GM18507 (cell line): ENCODE results near the gene UHRF1.
A peak's percentile ranks its signal among the peaks of the same experiment; 100 is the strongest.
"Not testable (repeated sequence)": the region's sequence is repeated elsewhere in the genome, so short reads cannot be mapped to it uniquely, and the experiment has no call there.

Source experiments
- DNase-seq: peaks from one replicate; pipeline ENCODE4 v3.0.0; 2011; ENCODE audit warnings: low read depth; ENCODE audit not compliant: insufficient read length; ENCODE audit errors: extremely low spot score
- FAIRE-seq: peaks from 2 replicates; lab custom pipeline; 2011; peaks lifted over from hg19 to GRCh38; lab: Jason Lieb, UNC

The UHRF1 gene

DNA sequence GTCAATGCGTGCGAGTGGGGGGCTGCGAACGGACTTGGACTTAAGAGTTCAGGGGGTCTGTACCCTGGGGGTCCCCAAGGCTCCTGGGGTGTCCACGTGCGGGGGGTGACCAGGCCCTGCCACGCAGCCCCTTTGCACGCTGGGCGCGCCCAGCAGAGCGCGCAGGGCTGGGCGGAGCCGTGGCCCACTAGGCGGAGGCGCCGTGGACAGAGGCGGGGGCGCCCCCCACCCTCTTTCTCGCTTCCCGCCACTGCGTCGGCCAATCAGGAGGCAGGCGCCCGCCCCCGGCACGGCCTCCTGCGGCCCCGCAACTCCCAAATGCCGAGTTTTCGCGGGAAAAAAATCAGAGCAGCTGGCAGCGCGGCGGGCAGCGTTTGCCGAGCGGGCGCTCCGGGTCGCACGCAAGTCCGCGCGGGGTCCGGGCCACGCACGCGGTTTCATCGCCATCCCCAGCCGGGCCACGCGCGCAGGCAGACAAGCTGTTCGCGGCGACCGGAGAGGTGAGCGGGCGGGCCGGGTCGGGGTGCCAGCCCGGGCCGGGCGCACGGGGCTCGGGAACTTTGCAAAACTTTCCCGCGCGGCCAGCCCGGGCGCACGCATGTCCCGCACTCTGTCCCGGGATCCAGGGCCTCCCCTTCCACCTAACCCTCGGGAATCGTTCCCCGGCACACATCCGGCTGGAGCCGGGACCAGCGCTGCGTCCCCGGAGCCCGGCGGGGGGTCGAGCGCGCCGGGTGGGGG lies at the start of gene UHRF1:
Gene UHRF1 (plus strand): TSS at position 346 of the 741 bp plus-strand sequence. CDS start 1,385 bp downstream, outside the sequence.
- peak; percentile 62 for DNase-seq
- FAIRE-seq, result peak; percentile 24

GRCh38 chr19:4859697-4860096 lies 49.6 kb upstream of the UHRF1 start:
- DNase-seq (no peak), FAIRE-seq (no peak)

DNA sequence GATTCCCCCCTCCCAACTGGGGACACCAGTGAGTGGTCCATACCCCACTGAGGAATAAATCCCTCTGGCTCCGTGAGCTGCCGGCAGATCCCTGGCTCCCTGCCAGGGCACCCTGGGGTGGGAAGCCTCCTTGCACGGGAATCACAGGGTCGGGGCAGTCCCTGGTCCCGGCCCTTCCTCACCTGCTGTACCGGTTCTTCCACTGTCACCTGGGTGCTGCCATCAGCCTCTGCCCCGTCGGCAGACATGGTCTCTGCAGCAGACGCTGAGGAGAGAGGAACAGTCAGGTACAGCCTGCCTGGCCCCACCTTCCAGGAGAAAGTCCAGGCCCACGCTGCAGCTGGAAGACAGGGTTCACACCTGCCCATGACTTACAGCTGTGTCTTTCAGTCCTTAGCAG lies 48.2 kb upstream of the UHRF1 start:
- FAIRE-seq, result no peak
- no peak for DNase-seq

DNA sequence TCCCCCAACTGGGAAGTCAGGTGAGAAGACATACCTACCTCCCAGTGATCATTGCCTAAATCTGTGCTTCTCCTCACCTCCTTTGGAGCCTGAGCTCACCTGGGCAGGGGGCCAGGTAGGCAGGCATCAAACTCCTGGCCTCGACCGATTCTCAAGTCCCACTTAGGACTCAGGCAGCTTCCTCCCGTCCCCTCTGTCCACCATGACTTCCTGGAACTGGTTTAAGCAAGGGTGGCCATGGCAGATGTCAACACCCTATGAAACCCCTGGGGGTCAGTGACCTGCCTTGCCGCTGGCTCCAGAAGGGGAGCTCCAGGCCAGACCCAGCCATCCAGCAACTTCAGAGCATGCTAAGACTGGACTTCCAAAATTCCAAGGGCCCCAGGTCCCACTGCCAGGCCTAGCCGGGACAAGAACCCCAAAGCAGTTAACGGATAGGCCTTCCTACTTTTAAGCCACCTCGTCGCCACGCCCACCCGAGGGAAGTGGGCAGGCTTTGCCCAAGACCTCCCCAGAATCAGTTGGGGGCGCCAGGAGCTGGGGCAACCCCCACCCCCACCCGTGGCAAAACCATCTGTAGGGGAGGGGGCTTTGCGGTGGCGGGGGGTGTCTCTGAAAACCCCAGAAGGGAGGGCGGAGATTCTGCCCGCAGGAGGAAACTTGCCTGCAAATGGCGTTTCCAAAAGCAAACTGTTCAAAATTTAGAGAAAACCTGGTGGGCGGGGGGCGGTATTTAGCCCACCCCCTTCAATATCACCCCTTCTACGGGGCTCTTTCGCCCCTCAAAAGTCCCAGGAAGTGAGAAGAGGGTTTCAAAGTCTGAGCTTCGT lies 42.5 kb upstream of the UHRF1 start:
- peak; percentile 36 for FAIRE-seq
- DNase-seq, result no peak

DNA sequence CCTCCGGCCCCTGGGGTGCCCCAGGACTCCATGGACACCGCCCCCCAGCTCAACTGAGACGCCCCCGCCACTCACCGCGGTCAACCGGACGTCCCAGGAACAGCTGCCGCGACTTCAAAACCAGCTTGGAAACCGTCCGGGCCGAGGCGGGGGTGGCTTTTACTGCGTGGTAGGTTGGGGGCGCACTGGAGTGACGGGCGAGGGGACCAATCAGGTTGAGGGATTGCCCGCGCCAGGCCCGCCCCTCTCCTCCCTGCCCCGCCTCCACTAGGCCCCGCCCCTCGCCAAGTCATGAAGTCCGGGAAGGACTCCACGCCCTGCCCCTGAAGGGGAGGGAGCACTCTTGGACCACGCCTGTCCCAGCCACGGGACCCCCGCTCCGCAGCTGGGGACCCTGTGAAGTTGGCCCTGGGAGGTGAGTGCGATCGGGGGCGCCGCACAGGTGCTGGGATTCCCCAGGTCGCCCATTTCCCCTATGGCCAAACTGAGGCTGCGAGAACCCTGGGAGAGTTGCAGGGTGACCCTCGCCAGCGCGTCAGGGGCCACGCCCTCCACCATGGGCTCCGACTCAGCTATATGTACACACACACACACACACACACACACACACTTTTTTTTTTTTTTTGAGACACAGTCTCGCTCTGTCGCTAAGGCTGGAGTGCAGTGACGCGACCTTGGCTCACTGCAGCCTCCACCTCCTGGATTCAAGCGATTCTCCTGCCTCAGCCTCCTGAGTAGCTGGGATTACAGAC lies 41.6 kb upstream of the UHRF1 start, which contains the start of gene PLIN3:
Gene PLIN3 (minus strand): TSS at position 134 of the 752 bp plus-strand sequence. CDS start 6,273 bp downstream, outside the sequence.
- DNase-seq (peak; percentile 99), FAIRE-seq (peak; percentile 93)

GRCh38 chr19:4868286-4868834 lies 40.9 kb upstream of the UHRF1 start:
- no peak for FAIRE-seq
- DNase-seq, result no peak

DNA sequence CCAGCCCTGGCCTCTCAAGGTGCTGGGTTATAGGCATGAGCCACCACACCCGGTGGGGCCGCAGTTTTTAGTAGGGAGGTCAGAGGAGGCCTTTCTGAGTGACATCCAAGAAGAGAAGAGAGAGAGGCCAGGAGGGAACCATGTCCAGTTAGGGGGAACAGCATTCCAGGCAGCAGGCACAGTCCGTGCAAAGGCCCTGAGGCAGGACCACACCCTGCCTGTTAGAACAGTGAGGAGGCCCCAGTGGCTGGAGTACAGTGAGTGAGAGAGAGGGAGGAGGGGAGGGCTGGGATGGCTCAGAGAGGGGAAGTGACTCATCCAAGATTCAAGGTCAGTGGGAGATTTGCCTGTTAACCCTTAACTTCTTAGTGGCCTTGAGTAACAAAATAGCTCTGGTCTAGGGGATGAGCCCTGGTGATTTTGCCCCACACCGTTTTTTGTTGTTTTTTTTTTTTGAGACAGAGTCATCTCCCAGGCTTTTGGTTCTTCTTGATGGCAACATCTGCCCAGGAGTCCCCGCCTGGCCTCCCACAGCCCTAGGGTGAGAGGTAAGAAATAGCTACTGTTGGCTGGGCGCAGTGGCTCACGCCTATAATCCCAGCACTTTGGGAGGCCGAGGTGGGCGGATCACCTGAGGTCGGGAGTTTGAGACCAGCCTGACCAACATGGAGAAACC lies 39.1 kb upstream of the UHRF1 start:
- DNase-seq (no peak), FAIRE-seq (no peak)

- no peak for FAIRE-seq
- no peak for DNase-seq
Observed at GRCh38 chr19:4871711-4872110, 37.6 kb upstream of the UHRF1 start.

- FAIRE-seq, result no peak
- no peak for DNase-seq
Observed at GRCh38 chr19:4873930-4874329, 35.4 kb upstream of the UHRF1 start.

GRCh38 chr19:4877753-4878490 lies 31.4 kb upstream of the UHRF1 start:
- DNase-seq, result no peak

GRCh38 chr19:4878491-4878968 lies 30.8 kb upstream of the UHRF1 start:
- no peak for FAIRE-seq
- DNase-seq, result no peak

More at GRCh38 chr19:4877753-4878490, 31.4 kb upstream of the UHRF1 start:
- FAIRE-seq, result no peak

DNA sequence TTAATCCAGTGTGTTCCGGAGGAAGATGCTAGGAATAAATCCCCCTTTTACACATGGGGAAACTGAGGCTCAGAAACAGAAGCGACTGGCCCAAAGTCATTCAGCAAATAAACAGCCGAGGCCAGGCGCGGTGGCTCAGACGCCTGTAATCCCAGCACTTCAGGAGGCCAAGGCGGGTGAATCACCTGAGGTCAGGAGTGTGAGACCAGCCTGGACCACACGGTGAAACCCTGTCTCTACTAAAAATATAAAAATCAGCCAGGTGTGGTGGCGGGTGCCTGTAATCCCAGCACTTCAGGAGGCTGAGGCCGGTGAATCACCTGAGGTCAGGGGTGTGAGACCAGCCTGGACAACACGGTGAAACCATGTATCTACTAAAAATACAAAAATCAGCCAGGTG lies 30.3 kb upstream of the UHRF1 start:
- DNase-seq (no peak), FAIRE-seq (no peak)

DNA sequence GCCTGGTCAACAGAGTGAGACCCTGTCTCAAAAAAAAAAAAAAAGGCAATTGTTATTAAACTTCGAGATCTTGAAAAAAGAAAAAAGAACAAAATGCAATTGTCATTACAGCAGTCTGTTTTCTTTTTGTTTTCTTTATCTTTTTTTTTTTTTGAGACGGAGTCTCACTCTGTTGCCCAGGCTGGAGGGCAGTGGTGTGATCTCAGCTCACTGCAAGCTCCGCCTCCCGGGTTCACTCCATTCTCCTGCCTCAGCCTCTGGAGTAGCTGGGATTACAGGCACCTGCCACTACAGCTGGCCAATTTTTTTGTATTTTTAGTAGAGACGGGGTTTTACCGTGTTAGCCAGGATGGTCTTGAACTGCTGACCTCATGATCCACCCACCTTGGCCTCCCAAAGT lies 26.4 kb upstream of the UHRF1 start:
- FAIRE-seq, DNase-seq: not testable (repeated sequence)

GRCh38 chr19:4884993-4885392 lies 24.3 kb upstream of the UHRF1 start:
- not testable (repeated sequence) for DNase-seq, FAIRE-seq

DNA sequence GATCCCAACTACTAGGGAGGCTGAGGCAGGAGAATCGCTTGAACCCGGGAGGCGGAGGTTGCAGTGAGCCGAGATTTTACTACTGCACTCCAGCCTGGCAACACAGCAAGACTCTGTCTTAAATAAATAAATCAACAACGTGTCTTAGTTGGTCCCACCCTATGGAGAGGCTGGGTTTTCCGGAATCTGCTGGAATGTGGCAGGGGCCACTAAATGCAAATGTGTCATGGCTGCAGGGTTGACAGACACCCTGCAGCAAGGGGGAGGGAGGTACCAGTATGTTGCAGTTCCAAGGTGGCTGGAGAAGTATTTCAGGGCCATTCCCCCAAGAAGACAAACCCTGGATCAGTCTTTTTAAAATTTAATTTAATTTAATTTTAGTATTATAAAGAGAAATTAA lies 21.5 kb upstream of the UHRF1 start:
- not testable (repeated sequence) for FAIRE-seq, DNase-seq

DNA sequence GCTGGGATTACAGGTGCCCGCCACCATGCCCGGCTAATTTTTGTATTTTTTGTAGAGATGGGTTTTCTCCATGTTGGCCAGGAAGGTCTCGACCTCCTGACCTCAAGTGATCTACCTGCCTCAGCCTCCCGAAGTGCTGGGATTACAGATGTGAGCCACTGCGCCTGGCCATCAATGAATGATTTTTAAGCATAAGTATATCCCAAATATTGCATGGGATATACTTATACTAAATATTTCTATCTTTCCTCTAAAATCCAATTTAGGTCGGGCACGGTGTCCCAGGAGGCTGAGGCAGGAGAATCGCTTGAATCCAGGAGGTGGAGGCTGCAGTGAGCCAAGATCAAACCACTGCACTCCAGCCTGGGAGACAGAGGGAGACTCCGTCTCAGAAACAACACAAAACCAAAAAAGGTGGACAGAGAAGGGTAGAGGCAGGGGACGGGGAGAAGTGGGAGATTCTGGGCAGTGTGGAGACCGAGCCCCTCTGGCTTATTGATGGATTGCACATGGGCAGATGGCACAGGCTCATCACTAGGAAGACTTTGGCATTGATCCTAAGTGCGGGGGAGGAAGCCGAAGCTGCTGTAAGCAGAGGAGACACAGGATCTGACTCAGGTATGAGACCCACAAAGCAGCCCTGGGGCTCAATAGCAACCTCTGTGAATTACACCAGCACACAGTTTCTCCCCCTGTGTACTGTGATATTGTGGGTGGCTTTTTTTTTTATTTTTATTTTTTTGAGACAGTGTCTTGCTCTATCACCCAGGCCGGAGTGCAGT lies 20.1 kb upstream of the UHRF1 start:
- no peak for DNase-seq
- no peak for FAIRE-seq

- FAIRE-seq, result no peak
Observed at GRCh38 chr19:4891066-4891465, 18.2 kb upstream of the UHRF1 start.

More at GRCh38 chr19:4891066-4891465, 18.2 kb upstream of the UHRF1 start:
- no peak for DNase-seq
